Measurements from ENCODE around the gene SLC35F3. TPM values are rescaled to one million over a fixed set of nuclear protein-coding genes. Genes with fewer than 3 reads are reported as not detected.

The SLC35F3 gene
- total and polyA plus RNA-seq, 2 experiments from 2014 or later: 1.0 to 3.2 TPM

- H3K27ac Mint-ChIP-seq: no peak overlapping the region
- ATAC-seq: no peak
- peaks cover 13% of the 10 kb centered on the region; the same call in 2 of the 3 replicates for H3K36me3 Mint-ChIP-seq (ENCODE audit: low read depth)
- H3K9me3 Mint-ChIP-seq: peaks cover 10% of the 10 kb centered on the region
- H3K9me2 ChIP-seq (ENCODE audit: insufficient read depth): no peaks in the 10 kb centered on the region
- H3K4me1 ChIP-seq (ENCODE audit: insufficient read depth): no peaks in the 10 kb centered on the region
- peaks cover 7% of the 10 kb centered on the region; the same call in 2 of the 3 replicates for H3K4me1 Mint-ChIP-seq
- TF ChIP-seq CREB1 (CRISPR knock-in tag; IDR thresholded peaks at IDR 0.05; ENCODE audit: low read depth) (no peak), EZH2 (IDR thresholded peaks at IDR 0.05; ENCODE audit: low read depth, unreplicated experiment) (no peak), ZNF331 (CRISPR knock-in tag; IDR thresholded peaks at IDR 0.05; ENCODE audit: low read depth) (no peak), EZH2phosphoT487 (IDR thresholded peaks at IDR 0.05; ENCODE audit: unreplicated experiment) (no peak), CTCF (conservative IDR thresholded peaks at IDR 0.05; ENCODE audit: low read depth in 2 of 2) (peak in 1 of 2 experiments; percentile 24; a peak in 1 of 4 replicates)
- DNase-seq (ENCODE audit: low spot score): no peak
- peaks cover under 1% of the 10 kb centered on the region; the same call in 1 of the 2 replicates for H3K27me3 ChIP-seq (ENCODE audit: insufficient read depth)
- H3K27me3 Mint-ChIP-seq (ENCODE audit: insufficient read depth, low read depth, poor library complexity): no peaks in the 10 kb centered on the region
- no peaks in the 10 kb centered on the region for H3F3A ChIP-seq (replicated peaks; ENCODE audit: low read depth)
- no peak overlapping the region for H3K4me3 Mint-ChIP-seq
- no peak overlapping the region for H3K4me3 ChIP-seq
- H3K36me3 ChIP-seq (ENCODE audit: insufficient read depth): no peaks in the 10 kb centered on the region
- no peak overlapping the region for H3K4me2 ChIP-seq
- H4K20me1 ChIP-seq (replicated peaks; ENCODE audit: insufficient read depth): no peaks in the 10 kb centered on the region
- H2AFZ ChIP-seq: no peak overlapping the region
- H3K27ac ChIP-seq (ENCODE audit: low read depth): no peak overlapping the region
- H3K79me2 ChIP-seq (replicated peaks; ENCODE audit: insufficient read depth): no peaks in the 10 kb centered on the region
These were observed 8.0 kb downstream of the SLC35F3 start for GRCh38 chr1:233912447-233912846.

DNA sequence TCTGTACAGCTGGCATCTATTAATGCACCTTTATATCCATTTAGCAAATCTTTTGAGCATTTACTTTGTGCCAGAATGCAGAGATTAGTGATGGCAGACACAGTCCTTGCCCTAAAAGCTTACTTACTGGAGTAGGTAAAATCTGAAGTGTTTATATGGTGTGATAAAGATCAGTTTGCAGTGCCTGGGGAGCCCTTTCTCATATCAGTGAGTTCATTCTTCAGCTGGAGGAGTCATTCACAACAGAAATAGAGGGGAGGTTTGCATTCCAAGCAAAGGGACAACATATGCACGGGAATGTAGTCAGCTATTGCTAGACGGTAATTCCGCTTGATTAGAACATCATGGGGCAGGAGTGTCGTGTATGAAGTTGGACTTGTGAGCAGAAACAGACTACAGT is 8.4 kb downstream of the SLC35F3 start:
- peaks cover 13% of the 10 kb centered on the region; the same call in 2 of the 3 replicates for H3K36me3 Mint-ChIP-seq (ENCODE audit: low read depth)
- DNase-seq (ENCODE audit: low spot score): no peak
- no peaks in the 10 kb centered on the region for H4K20me1 ChIP-seq (replicated peaks; ENCODE audit: insufficient read depth)
- no peak overlapping the region for H3K4me2 ChIP-seq
- H3K27me3 ChIP-seq (ENCODE audit: insufficient read depth): no peaks in the 10 kb centered on the region
- H3K79me2 ChIP-seq (replicated peaks; ENCODE audit: insufficient read depth): no peaks in the 10 kb centered on the region
- H3K9me3 Mint-ChIP-seq: peaks cover 10% of the 10 kb centered on the region
- no peak overlapping the region for H3K4me3 ChIP-seq
- H3K4me3 Mint-ChIP-seq: no peak overlapping the region
- no peak for ATAC-seq
- no peak overlapping the region for H3K27ac Mint-ChIP-seq
- peaks cover 7% of the 10 kb centered on the region; the same call in 2 of the 3 replicates for H3K4me1 Mint-ChIP-seq
- H3K27me3 Mint-ChIP-seq (ENCODE audit: insufficient read depth, low read depth, poor library complexity): no peaks in the 10 kb centered on the region
- no peak overlapping the region for H2AFZ ChIP-seq
- no peaks in the 10 kb centered on the region for H3K9me2 ChIP-seq (ENCODE audit: insufficient read depth)
- no peak overlapping the region for H3K27ac ChIP-seq (ENCODE audit: low read depth)
- no peaks in the 10 kb centered on the region for H3K4me1 ChIP-seq (ENCODE audit: insufficient read depth)
- TF ChIP-seq CREB1 (CRISPR knock-in tag; IDR thresholded peaks at IDR 0.05; ENCODE audit: low read depth): no peak
- TF ChIP-seq EZH2 (IDR thresholded peaks at IDR 0.05; ENCODE audit: low read depth, unreplicated experiment): no peak
- TF ChIP-seq POLR2AphosphoS5 (IDR thresholded peaks at IDR 0.05; ENCODE audit: low read depth): no peak
- TF ChIP-seq, protein P1, sequence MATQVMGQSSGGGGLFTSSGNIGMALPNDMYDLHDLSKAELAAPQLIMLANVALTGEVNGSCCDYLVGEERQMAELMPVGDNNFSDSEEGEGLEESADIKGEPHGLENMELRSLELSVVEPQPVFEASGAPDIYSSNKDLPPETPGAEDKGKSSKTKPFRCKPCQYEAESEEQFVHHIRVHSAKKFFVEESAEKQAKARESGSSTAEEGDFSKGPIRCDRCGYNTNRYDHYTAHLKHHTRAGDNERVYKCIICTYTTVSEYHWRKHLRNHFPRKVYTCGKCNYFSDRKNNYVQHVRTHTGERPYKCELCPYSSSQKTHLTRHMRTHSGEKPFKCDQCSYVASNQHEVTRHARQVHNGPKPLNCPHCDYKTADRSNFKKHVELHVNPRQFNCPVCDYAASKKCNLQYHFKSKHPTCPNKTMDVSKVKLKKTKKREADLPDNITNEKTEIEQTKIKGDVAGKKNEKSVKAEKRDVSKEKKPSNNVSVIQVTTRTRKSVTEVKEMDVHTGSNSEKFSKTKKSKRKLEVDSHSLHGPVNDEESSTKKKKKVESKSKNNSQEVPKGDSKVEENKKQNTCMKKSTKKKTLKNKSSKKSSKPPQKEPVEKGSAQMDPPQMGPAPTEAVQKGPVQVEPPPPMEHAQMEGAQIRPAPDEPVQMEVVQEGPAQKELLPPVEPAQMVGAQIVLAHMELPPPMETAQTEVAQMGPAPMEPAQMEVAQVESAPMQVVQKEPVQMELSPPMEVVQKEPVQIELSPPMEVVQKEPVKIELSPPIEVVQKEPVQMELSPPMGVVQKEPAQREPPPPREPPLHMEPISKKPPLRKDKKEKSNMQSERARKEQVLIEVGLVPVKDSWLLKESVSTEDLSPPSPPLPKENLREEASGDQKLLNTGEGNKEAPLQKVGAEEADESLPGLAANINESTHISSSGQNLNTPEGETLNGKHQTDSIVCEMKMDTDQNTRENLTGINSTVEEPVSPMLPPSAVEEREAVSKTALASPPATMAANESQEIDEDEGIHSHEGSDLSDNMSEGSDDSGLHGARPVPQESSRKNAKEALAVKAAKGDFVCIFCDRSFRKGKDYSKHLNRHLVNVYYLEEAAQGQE (IDR thresholded peaks at IDR 0.05; ENCODE audit: unreplicated experiment): no peak
- no peak for TF ChIP-seq STAT1 (IDR thresholded peaks at IDR 0.05; ENCODE audit: unreplicated experiment)
- no peaks in the 10 kb centered on the region for H3K36me3 ChIP-seq (ENCODE audit: insufficient read depth)
- H3F3A ChIP-seq (replicated peaks; ENCODE audit: low read depth): no peaks in the 10 kb centered on the region
